Neutrophil (primary cell): ENCODE measurements around the gene TUBA8.

Source experiments
- H3K27ac ChIP-seq: fragments of 200-600 bp; sonication (generic); 2 replicates; pipeline ENCODE4 v1.5.1; 2016; ENCODE audit warnings: mild to moderate bottlenecking, moderate library complexity
- H3K27me3 ChIP-seq: fragments of 200-600 bp; sonication (generic); 2 replicates; pipeline ENCODE4 v1.6.0; 2016; ENCODE audit warnings: mild to moderate bottlenecking
- H3K36me3 ChIP-seq: fragments of 200-600 bp; sonication (generic); 2 replicates; pipeline ENCODE4 v1.5.1; 2017
- H3K4me1 ChIP-seq, 2 experiments: fragments of 200-600 bp in 1 of 2; sonication (generic) in 1 of 2; 1 replicate in 1 of 2; 2 replicates in 1 of 2; pipeline versions ENCODE4 v1.5.1 to v1.6.1; 2013 to 2016; ENCODE audit warnings: low read depth in 1 of 2, low read length in 1 of 2, mild to moderate bottlenecking in 1 of 2, moderate library complexity in 1 of 2; ENCODE audit not compliant: control insufficient read depth in 1 of 2, insufficient read depth in 1 of 2
- H3K4me3 ChIP-seq, 2 experiments: fragments of 200-600 bp in 1 of 2; sonication (generic) in 1 of 2; 1 replicate in 1 of 2; 2 replicates in 1 of 2; pipeline ENCODE4 v1.5.1; 2013 to 2016; ENCODE audit warnings: low read depth in 1 of 2, low read length in 1 of 2, mild to moderate bottlenecking in 1 of 2, moderate library complexity in 1 of 2
- H3K9me3 ChIP-seq: fragments of 200-600 bp; sonication (generic); 2 replicates; pipeline ENCODE4 v1.5.1; 2016
- TF ChIP-seq, protein P1 (sequence below): fragments of 200-600 bp; sonication (generic); IDR thresholded peaks from 2 replicates; pipeline ENCODE4 v1.5.1; 2016; ENCODE audit warnings: antibody characterized with exemption

TUBA8 gene

DNA sequence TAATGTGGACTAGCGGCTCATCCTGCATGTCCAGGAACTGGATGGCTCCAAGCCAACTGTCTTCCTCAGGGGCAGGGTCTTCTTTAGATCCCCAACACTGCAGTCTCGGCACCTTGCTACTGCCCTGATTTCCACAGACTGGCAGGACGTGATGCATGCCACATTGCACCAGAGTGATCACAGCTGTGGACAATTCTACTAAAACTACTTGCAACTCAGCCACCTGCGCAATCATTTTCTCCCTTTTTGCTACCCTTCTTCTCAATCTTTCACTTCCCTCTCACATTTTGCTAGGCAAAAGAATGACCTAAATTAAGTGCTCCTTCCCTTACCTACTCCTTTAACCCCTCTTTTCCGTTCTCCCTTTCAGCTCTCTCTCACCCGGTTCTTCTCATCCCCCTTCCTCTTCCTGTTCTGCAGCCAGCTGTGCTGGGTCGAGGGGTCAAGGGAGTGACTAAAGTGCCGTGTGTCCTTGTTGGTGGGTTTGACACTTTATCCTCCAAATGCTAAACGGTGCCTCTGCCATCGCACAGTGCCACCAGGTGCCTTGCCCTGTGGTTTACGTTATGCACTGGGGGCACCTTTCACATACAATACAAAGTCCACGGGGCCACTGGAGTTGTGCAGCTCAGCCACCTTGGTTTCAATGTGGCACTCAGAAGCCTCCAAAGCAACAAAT lies 44.3 kb upstream of the TUBA8 start:
- TF ChIP-seq, protein P1, sequence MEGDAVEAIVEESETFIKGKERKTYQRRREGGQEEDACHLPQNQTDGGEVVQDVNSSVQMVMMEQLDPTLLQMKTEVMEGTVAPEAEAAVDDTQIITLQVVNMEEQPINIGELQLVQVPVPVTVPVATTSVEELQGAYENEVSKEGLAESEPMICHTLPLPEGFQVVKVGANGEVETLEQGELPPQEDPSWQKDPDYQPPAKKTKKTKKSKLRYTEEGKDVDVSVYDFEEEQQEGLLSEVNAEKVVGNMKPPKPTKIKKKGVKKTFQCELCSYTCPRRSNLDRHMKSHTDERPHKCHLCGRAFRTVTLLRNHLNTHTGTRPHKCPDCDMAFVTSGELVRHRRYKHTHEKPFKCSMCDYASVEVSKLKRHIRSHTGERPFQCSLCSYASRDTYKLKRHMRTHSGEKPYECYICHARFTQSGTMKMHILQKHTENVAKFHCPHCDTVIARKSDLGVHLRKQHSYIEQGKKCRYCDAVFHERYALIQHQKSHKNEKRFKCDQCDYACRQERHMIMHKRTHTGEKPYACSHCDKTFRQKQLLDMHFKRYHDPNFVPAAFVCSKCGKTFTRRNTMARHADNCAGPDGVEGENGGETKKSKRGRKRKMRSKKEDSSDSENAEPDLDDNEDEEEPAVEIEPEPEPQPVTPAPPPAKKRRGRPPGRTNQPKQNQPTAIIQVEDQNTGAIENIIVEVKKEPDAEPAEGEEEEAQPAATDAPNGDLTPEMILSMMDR = no peak
- Histone ChIP-seq H3K27ac (no peak overlapping the region), H3K9me3 (no peaks in the 10 kb centered on the region), H3K4me1 (peaks cover 0 to 11% of the 10 kb centered on the region in 2 experiments), H3K36me3 (no peaks in the 10 kb centered on the region), H3K4me3 (no peak overlapping the region), H3K27me3 (peaks cover 90% of the 10 kb centered on the region)

DNA sequence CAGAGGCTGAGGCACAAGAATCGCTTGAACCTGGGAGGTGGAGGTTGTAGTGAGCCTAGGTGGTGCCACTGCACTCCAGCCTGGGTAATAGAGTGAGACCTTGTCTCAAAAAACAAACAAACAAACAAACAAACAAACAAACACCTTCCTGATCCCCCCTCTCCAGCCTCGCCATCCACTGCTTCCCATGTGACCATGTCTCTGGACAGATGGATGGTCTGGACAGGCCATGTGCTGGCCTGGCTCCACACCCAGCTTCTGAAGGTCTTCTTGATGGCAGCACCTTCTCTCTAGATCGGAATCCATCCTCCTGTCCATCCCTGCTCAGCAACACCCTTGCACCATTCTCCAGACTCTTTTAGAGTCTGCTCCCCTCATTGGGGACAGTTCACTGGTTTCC lies 43.5 kb upstream of the TUBA8 start:
- TF ChIP-seq, protein P1 = no peak
- peaks cover 89% of the 10 kb centered on the region for H3K27me3 ChIP-seq
- no peak overlapping the region for H3K4me3 ChIP-seq
- H3K4me1 ChIP-seq = peaks cover 0 to 11% of the 10 kb centered on the region in 2 experiments
- H3K36me3 ChIP-seq = no peaks in the 10 kb centered on the region
- no peak overlapping the region for H3K27ac ChIP-seq
- no peaks in the 10 kb centered on the region for H3K9me3 ChIP-seq

DNA sequence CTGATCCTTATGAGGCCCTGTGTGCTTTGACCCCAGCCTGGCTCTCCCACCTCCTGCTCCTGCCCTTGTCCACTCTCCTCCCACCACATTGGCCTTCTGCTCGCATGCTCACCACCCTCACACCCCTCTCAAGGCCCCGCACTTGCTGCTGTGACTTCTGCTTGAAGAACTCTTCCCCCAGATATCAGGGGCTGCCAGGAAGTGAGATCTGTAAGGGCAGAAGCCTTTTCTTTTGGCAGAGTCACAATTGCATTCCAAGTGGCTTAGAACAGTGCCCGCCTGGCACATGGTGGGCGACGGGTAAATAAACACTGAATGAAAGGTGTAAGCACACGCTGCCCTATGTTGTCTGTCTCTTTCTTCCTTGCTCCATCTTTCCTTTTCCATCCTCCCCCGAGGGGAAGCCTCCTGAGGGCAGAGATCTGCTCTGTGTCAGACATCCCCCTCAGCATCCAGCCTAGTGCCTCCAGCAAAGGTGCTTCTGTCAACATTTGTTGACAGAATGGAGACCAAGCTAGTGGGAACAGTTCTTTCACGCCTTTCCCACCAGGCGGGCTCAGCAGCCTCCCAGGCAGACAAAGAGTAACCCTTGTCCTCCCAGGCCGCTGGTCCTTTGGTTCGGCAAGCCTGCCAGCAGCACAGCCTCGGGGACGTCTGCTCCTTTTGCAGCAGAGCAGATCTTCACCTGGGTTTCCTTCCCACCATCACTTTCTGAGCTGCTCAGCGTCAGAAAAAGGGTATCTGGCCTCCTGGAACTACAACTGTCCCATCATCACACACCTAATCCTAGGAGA lies 42.9 kb upstream of the TUBA8 start:
- Histone ChIP-seq H3K9me3 (no peaks in the 10 kb centered on the region), H3K4me1 (peaks cover 0 to 11% of the 10 kb centered on the region in 2 experiments), H3K4me3 (no peak overlapping the region), H3K27ac (no peak overlapping the region), H3K36me3 (no peaks in the 10 kb centered on the region), H3K27me3 (peaks cover 82% of the 10 kb centered on the region)
- TF ChIP-seq, protein P1 = no peak

DNA sequence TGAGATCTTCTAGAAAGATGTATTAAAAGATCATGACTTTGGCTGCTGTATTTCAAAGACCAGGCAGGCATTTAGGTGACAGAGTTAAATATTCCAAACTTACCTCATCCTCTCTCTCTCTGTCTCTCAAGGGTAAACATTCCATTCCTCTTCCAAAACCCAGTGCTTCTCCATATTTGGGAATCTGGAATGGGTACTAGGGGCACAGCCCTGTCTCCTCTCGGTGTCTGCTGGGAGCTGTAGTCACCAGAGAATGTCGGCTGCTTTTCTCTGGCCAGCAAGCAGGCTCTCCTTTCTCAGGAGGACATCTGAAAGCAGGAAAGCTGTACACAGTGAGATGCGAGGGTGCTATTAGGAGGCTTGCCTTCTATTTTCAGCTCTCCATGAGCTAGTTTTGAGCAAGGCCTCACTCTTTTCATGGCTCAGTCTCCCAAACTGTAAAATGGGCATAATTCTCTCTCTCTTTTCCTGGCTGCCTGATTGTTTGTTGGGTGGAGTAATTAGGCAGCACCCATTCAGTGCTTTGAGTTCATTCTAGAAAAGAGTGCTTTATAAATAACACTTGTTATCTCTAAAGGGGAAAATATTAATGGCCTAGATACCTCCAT lies 42.1 kb upstream of the TUBA8 start:
- Histone ChIP-seq H3K4me1 (peaks cover 0 to 11% of the 10 kb centered on the region in 2 experiments), H3K9me3 (no peaks in the 10 kb centered on the region), H3K36me3 (no peaks in the 10 kb centered on the region), H3K27me3 (peaks cover 75% of the 10 kb centered on the region), H3K4me3 (no peak overlapping the region), H3K27ac (no peak overlapping the region)
- TF ChIP-seq, protein P1 = no peak

DNA sequence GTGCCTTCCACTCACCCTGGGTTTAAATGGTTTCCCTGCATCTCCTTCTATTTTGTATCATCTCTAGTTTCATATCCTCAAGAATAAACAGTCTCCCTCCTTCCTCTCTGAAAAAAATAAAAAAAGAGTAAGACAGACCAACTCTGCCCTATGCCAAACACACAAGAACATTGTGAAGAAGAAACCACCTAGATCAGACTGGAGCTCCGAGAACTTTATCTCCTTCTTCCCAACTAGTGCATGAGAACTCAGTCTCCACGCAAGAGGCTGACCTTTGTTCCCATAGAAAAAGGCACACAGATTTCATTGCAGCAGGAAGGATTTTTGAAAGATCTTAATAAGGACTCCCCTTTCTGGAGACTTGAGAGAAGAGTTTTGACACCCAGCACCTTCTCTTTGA lies 41.6 kb upstream of the TUBA8 start:
- H3K27ac ChIP-seq = no peak overlapping the region
- H3K4me1 ChIP-seq = peaks cover 0 to 11% of the 10 kb centered on the region in 2 experiments
- H3K27me3 ChIP-seq = peaks cover 74% of the 10 kb centered on the region
- TF ChIP-seq, protein P1 = no peak
- H3K9me3 ChIP-seq = no peaks in the 10 kb centered on the region
- no peak overlapping the region for H3K4me3 ChIP-seq
- H3K36me3 ChIP-seq = no peaks in the 10 kb centered on the region
